ENCODE results near the gene STEAP4. TPM values are rescaled to one million over a fixed set of nuclear protein-coding genes. Genes with fewer than 3 reads are reported as not detected.

The STEAP4 gene
- total and polyA plus RNA-seq, 4 donors = 3.7 to 43.8 (median 12.8) TPM

DNA sequence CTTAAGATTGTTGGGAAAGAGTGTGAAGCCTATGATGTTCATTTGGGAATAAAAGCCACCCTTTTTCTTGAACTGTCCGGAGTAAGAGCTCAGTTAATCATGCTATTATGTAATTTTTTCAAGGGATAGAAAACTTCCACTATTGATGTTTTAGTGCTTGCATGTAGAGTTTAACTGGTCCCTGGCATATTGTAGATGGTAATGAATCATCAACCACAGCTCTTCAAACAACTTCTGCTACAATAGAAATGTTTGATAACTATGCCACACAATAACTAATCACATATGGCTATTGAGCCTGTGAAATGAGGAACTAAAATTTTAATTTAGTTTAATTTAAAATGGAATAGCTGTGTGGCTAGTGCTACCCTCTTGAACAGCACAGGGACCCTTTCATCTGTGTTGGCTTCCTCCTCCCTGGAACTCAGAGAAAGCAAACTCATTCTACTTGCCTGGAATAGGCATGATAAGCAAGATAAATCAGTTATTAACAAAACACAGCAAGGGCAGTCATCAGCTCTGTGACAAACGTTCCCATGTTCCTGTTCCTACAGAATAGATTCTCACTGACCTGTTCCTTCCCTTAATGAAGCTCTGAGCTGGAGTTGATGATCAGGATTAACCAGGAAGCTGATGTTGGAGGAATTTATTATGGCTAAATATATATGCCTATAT lies 82.0 kb downstream of the STEAP4 start:
- 56% methylated on average over 2 of the region's 2 CpGs for WGBS
- no peaks in the 10 kb centered on the region for H3K9me3 ChIP-seq (ENCODE audit: control insufficient read depth in 4 of 4, low read length in 3 of 4)
- no peak for TF ChIP-seq HNF4G (IDR thresholded peaks at IDR 0.05)
- no peak for TF ChIP-seq FOXA1 (IDR thresholded peaks at IDR 0.05)
- TF ChIP-seq, protein P1, sequence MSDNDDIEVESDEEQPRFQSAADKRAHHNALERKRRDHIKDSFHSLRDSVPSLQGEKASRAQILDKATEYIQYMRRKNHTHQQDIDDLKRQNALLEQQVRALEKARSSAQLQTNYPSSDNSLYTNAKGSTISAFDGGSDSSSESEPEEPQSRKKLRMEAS (IDR thresholded peaks at IDR 0.05) = no peak
- TF ChIP-seq RAD21 (IDR thresholded peaks at IDR 0.05) = no peak
- no peak for TF ChIP-seq TAF1 (conservative IDR thresholded peaks at IDR 0.05)
- no peak for TF ChIP-seq HNF4A (conservative IDR thresholded peaks at IDR 0.05)
- TF ChIP-seq YY1 (IDR thresholded peaks at IDR 0.05) = no peak
- TF ChIP-seq, protein P2, sequence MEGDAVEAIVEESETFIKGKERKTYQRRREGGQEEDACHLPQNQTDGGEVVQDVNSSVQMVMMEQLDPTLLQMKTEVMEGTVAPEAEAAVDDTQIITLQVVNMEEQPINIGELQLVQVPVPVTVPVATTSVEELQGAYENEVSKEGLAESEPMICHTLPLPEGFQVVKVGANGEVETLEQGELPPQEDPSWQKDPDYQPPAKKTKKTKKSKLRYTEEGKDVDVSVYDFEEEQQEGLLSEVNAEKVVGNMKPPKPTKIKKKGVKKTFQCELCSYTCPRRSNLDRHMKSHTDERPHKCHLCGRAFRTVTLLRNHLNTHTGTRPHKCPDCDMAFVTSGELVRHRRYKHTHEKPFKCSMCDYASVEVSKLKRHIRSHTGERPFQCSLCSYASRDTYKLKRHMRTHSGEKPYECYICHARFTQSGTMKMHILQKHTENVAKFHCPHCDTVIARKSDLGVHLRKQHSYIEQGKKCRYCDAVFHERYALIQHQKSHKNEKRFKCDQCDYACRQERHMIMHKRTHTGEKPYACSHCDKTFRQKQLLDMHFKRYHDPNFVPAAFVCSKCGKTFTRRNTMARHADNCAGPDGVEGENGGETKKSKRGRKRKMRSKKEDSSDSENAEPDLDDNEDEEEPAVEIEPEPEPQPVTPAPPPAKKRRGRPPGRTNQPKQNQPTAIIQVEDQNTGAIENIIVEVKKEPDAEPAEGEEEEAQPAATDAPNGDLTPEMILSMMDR (IDR thresholded peaks at IDR 0.05; ENCODE audit: low read depth, low read length, missing input control) = no peak
- no peak for TF ChIP-seq RXRA (IDR thresholded peaks at IDR 0.05)
- TF ChIP-seq, protein P3, sequence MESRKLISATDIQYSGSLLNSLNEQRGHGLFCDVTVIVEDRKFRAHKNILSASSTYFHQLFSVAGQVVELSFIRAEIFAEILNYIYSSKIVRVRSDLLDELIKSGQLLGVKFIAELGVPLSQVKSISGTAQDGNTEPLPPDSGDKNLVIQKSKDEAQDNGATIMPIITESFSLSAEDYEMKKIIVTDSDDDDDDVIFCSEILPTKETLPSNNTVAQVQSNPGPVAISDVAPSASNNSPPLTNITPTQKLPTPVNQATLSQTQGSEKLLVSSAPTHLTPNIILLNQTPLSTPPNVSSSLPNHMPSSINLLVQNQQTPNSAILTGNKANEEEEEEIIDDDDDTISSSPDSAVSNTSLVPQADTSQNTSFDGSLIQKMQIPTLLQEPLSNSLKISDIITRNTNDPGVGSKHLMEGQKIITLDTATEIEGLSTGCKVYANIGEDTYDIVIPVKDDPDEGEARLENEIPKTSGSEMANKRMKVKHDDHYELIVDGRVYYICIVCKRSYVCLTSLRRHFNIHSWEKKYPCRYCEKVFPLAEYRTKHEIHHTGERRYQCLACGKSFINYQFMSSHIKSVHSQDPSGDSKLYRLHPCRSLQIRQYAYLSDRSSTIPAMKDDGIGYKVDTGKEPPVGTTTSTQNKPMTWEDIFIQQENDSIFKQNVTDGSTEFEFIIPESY (IDR thresholded peaks at IDR 0.05) = no peak
- TF ChIP-seq EGR1 (IDR thresholded peaks at IDR 0.05; ENCODE audit: low read depth in 2 of 2) = no peak
- TF ChIP-seq FOXA2 (IDR thresholded peaks at IDR 0.05) = no peak
- no peak for TF ChIP-seq GABPA (IDR thresholded peaks at IDR 0.05 in 1 of 2, conservative IDR thresholded peaks at IDR 0.05 in 1 of 2)
- no peak for TF ChIP-seq JUND (IDR thresholded peaks at IDR 0.05)
- H3K4me3 ChIP-seq (ENCODE audit: low read depth in 1 of 3, low read length in 3 of 3) = no peak overlapping the region
- no peak overlapping the region for H3K27ac ChIP-seq (ENCODE audit: low read depth in 1 of 2, low read length in 2 of 2)
- no peak for DNase-seq (ENCODE audit: low spot score)
- no peaks in the 10 kb centered on the region for H3K27me3 ChIP-seq (ENCODE audit: control insufficient read depth in 4 of 4, insufficient read depth in 4 of 4, low read length in 3 of 4)
- H3K36me3 ChIP-seq (ENCODE audit: control insufficient read depth in 4 of 4, insufficient read depth in 3 of 4, low read depth in 1 of 4, low read length in 3 of 4) = no peaks in the 10 kb centered on the region
- no peak overlapping the region for H3K9ac ChIP-seq (ENCODE audit: low read depth in 1 of 2, low read length in 2 of 2)
- H3K4me1 ChIP-seq (ENCODE audit: control insufficient read depth in 4 of 4, insufficient read depth in 4 of 4, low read length in 3 of 4) = peaks cover 2 to 22% (median 14%) of the 10 kb centered on the region in 4 donors

DNA sequence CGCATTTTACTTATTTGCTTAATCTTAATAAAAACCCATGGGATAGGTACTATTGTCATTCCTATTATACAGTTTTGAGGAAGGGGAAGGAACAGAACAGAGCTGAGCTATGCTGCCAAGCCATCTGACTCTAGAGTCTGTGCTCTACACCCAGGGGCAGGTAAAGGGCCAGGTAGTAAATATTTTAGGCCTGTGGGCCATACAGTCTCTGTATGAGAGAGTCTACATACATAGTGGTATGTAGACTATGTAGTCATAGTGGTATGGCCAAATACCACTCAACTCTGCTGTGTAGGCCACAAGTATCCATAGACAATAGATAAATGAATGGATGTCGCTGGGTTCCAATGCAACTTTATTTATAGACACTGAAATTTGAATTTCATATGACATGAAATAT lies 83.4 kb downstream of the STEAP4 start:
- Histone ChIP-seq H3K27me3 (ENCODE audit: control insufficient read depth in 4 of 4, insufficient read depth in 4 of 4, low read length in 3 of 4) (no peaks in the 10 kb centered on the region), H3K9ac (ENCODE audit: low read depth in 1 of 2, low read length in 2 of 2) (no peak overlapping the region), H3K4me3 (ENCODE audit: low read depth in 1 of 3, low read length in 3 of 3) (no peak overlapping the region), H3K36me3 (ENCODE audit: control insufficient read depth in 4 of 4, insufficient read depth in 3 of 4, low read depth in 1 of 4, low read length in 3 of 4) (no peaks in the 10 kb centered on the region), H3K27ac (ENCODE audit: low read depth in 1 of 2, low read length in 2 of 2) (no peak overlapping the region), H3K9me3 (ENCODE audit: control insufficient read depth in 4 of 4, low read length in 3 of 4) (no peaks in the 10 kb centered on the region), H3K4me1 (ENCODE audit: control insufficient read depth in 4 of 4, insufficient read depth in 4 of 4, low read length in 3 of 4) (peaks cover 6 to 31% (median 21%) of the 10 kb centered on the region in 4 donors)
- WGBS = 98% methylated on average over 2 of the region's 2 CpGs
- no peak for DNase-seq (ENCODE audit: low spot score)
- TF ChIP-seq FOXA2 (IDR thresholded peaks at IDR 0.05) (no peak), JUND (IDR thresholded peaks at IDR 0.05) (no peak), GABPA (IDR thresholded peaks at IDR 0.05 in 1 of 2, conservative IDR thresholded peaks at IDR 0.05 in 1 of 2) (no peak), RXRA (IDR thresholded peaks at IDR 0.05) (no peak), NR2F2 (IDR thresholded peaks at IDR 0.05) (no peak), HNF4G (IDR thresholded peaks at IDR 0.05) (no peak), FOXA1 (IDR thresholded peaks at IDR 0.05) (no peak), SP1 (IDR thresholded peaks at IDR 0.05) (no peak), EGR1 (IDR thresholded peaks at IDR 0.05; ENCODE audit: low read depth in 2 of 2) (no peak), HNF4A (conservative IDR thresholded peaks at IDR 0.05) (no peak), TAF1 (conservative IDR thresholded peaks at IDR 0.05) (no peak), YY1 (IDR thresholded peaks at IDR 0.05) (no peak), RAD21 (IDR thresholded peaks at IDR 0.05) (no peak)
- TF ChIP-seq, protein P3 (IDR thresholded peaks at IDR 0.05) = no peak
- TF ChIP-seq, protein P4, sequence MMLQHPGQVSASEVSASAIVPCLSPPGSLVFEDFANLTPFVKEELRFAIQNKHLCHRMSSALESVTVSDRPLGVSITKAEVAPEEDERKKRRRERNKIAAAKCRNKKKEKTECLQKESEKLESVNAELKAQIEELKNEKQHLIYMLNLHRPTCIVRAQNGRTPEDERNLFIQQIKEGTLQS (IDR thresholded peaks at IDR 0.05) = no peak
- TF ChIP-seq, protein P5, sequence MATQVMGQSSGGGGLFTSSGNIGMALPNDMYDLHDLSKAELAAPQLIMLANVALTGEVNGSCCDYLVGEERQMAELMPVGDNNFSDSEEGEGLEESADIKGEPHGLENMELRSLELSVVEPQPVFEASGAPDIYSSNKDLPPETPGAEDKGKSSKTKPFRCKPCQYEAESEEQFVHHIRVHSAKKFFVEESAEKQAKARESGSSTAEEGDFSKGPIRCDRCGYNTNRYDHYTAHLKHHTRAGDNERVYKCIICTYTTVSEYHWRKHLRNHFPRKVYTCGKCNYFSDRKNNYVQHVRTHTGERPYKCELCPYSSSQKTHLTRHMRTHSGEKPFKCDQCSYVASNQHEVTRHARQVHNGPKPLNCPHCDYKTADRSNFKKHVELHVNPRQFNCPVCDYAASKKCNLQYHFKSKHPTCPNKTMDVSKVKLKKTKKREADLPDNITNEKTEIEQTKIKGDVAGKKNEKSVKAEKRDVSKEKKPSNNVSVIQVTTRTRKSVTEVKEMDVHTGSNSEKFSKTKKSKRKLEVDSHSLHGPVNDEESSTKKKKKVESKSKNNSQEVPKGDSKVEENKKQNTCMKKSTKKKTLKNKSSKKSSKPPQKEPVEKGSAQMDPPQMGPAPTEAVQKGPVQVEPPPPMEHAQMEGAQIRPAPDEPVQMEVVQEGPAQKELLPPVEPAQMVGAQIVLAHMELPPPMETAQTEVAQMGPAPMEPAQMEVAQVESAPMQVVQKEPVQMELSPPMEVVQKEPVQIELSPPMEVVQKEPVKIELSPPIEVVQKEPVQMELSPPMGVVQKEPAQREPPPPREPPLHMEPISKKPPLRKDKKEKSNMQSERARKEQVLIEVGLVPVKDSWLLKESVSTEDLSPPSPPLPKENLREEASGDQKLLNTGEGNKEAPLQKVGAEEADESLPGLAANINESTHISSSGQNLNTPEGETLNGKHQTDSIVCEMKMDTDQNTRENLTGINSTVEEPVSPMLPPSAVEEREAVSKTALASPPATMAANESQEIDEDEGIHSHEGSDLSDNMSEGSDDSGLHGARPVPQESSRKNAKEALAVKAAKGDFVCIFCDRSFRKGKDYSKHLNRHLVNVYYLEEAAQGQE (IDR thresholded peaks at IDR 0.05) = no peak
- TF ChIP-seq, protein P2 (IDR thresholded peaks at IDR 0.05; ENCODE audit: low read depth, low read length, missing input control) = no peak

Data from liver (tissue), 9 donors.